ENCODE results near the gene EXOC6B. TPM values are rescaled to one million over a fixed set of nuclear protein-coding genes. Genes with fewer than 3 reads are reported as not detected.

EXOC6B gene
- polyA plus RNA-seq, 2 of the 4 experiments (the other 2 are of a cell fraction): 15.5 to 24.7 TPM

DNA sequence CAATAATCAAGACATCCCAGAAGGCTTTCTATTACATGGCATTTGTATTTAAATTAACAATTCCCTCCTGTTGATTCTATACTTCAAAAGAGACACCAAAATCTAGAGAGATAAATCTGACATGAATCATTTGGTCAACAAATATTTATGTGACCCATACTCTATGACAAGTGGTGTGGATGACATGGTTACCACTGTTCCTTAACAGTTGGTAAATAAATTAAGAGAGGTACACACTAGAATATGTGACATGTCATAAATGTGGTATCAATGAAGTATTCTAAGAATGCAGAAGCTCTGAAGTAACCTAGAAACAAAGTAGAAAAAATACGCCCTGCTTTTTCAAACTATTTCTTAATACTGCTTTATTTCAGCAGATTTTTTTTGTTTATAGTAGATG, 255.4 kb downstream of the EXOC6B start:
- H3K4me1 ChIP-seq: peaks cover 60% of the 10 kb centered on the region
- DNase-seq (ENCODE audit: low read depth in 1 of 2, low spot score in 1 of 2) (peak in 1 of 2 experiments; percentile 62), FAIRE-seq (peak; percentile 92), ATAC-seq (peak; percentile 59 to 77; a peak in 4 of 6 replicates)
- CTCF ChIA-PET: interaction anchor here (1.2 to 2.1 kb wide), 2 partner anchors 646 to 961 kb away, joined by 4 to 8 read pairs; no protein-coding TSS in a partner anchor
- peak overlapping the region in 1 of 2 experiments; percentile 51; a peak in 1 of 6 replicates for H3K27ac ChIP-seq
- H3K9me3 ChIP-seq: no peaks in the 10 kb centered on the region
- no peak overlapping the region for H3K4me3 ChIP-seq
- TF ChIP-seq CEBPB (IDR thresholded peaks at IDR 0.05): peak in 1 of 2 experiments; percentile 58; a peak in 2 of 4 replicates
- TF ChIP-seq GATA3 (IDR thresholded peaks at IDR 0.05; ENCODE audit: borderline replicate concordance): peak; percentile 82; the same call in 1 of the 2 replicates
- no peak for TF ChIP-seq FOSL2 (IDR thresholded peaks at IDR 0.05)
- TF ChIP-seq FOSL2 (CRISPR knock-in tag; IDR thresholded peaks at IDR 0.05): peak; percentile 66
- TF ChIP-seq, protein P1, sequence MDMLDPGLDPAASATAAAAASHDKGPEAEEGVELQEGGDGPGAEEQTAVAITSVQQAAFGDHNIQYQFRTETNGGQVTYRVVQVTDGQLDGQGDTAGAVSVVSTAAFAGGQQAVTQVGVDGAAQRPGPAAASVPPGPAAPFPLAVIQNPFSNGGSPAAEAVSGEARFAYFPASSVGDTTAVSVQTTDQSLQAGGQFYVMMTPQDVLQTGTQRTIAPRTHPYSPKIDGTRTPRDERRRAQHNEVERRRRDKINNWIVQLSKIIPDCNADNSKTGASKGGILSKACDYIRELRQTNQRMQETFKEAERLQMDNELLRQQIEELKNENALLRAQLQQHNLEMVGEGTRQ (IDR thresholded peaks at IDR 0.05): no peak
- TF ChIP-seq CHD4 (IDR thresholded peaks at IDR 0.05; ENCODE audit: borderline replicate concordance): no peak
- no peak for TF ChIP-seq SMC3 (IDR thresholded peaks at IDR 0.05)
- peak; percentile 37; the same call in 1 of the 2 replicates for TF ChIP-seq JUNB (IDR thresholded peaks at IDR 0.05)
- WGBS (ENCODE audit: missing lambda C conversion rate): 28% methylated on average over 1 of the region's 1 CpG
- POLR2A ChIA-PET: no interaction called here
- H3K4me2 ChIP-seq: peak overlapping the region; percentile 15; the same call in 1 of the 3 replicates

DNA sequence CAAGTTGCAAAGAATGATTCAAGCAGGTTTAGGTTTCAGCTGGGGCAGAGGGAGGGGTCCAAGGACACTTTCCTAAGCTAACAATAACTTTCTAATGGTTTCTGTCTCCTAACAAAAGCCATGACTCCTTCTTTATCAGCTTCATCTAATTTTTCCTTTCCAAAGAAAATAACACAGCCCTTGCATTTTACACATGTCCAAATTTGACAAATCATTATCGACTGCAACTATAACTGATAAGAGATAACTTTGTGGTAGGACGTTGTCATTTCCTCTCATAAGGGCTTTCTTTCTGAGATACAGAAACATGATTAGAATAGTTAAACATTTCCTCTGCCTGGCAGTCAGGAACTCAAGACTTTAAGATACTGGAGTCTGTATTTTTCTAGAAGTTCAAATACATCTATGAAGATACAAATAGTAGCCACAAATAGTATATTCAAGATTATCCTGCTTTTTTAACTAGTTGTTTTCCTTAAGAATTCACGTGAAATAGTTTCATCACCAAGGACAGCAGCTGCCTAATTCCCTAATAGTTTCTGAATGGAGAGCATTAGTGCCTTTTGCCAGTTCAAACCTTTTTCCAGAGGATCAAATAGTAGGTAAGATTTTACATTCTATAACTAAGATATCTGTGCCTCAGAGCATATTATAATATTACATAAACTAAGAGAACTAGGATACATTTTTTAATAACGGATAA, 263.2 kb downstream of the EXOC6B start:
- POLR2A ChIA-PET: no interaction called here
- WGBS (ENCODE audit: missing lambda C conversion rate): 38% methylated on average over 4 of the region's 4 CpGs

DNA sequence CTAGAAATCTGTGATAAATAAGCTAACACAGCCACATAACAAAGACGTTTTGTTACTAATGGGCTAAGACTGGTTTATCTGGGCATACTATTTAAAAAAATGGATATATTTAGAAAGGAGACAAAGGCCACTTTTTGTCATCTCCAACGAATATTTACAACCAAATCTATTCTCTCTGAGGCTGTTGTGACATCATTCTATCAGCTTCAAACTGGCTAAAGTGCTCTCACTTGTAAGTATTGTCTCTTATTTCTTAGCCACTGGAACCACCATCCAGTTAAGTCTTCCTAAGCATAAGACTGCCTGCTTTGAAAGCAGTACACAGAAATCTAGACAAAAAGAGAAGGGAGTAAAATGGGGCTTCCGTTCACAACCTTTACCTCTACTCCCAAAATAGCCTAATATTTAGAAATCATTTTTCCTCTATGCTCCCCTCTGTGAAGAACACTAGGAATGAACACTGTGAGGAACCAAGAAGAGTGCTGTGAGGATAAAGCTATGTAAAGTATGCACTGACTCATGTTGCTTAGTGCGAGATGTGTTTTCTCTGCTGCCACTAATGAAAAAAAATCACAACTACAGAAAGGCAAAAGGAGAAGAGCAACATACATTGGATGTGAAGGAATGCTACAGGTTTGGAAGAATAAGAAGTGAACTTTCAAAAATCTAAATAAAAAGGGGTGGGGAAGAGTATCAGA, 264.1 kb downstream of the EXOC6B start:
- FAIRE-seq: peak; percentile 74
- 9% methylated on average over 4 of the region's 4 CpGs for WGBS (ENCODE audit: missing lambda C conversion rate)
- DNase-seq (ENCODE audit: low read depth in 1 of 2, low spot score in 1 of 2): peak in 1 of 2 experiments; percentile 52

More for the DNA sequence above, 263.2 kb downstream of the EXOC6B start:
- H3K9me3 ChIP-seq: no peaks in the 10 kb centered on the region
- peak overlapping the region in 1 of 2 experiments; percentile 52; a peak in 3 of 6 replicates for H3K27ac ChIP-seq
- no peak overlapping the region for H3K4me3 ChIP-seq
- CTCF ChIA-PET: interaction anchor here (1.0 to 1.4 kb wide), 5 partner anchors 9 to 764 kb away, joined by 3 to 5 read pairs (median 3); no protein-coding TSS in a partner anchor
- peak; percentile 51 for FAIRE-seq
- peak; percentile 19 to 55; a peak in 3 of 6 replicates for ATAC-seq
- H3K4me2 ChIP-seq: peak overlapping the region; percentile 59
- H3K4me1 ChIP-seq: peaks cover 37% of the 10 kb centered on the region
- DNase-seq (ENCODE audit: low read depth in 1 of 2, low spot score in 1 of 2): no peak
- TF ChIP-seq GATA3 (IDR thresholded peaks at IDR 0.05; ENCODE audit: borderline replicate concordance): peak; percentile 76; the same call in 1 of the 2 replicates
- TF ChIP-seq, protein P2, sequence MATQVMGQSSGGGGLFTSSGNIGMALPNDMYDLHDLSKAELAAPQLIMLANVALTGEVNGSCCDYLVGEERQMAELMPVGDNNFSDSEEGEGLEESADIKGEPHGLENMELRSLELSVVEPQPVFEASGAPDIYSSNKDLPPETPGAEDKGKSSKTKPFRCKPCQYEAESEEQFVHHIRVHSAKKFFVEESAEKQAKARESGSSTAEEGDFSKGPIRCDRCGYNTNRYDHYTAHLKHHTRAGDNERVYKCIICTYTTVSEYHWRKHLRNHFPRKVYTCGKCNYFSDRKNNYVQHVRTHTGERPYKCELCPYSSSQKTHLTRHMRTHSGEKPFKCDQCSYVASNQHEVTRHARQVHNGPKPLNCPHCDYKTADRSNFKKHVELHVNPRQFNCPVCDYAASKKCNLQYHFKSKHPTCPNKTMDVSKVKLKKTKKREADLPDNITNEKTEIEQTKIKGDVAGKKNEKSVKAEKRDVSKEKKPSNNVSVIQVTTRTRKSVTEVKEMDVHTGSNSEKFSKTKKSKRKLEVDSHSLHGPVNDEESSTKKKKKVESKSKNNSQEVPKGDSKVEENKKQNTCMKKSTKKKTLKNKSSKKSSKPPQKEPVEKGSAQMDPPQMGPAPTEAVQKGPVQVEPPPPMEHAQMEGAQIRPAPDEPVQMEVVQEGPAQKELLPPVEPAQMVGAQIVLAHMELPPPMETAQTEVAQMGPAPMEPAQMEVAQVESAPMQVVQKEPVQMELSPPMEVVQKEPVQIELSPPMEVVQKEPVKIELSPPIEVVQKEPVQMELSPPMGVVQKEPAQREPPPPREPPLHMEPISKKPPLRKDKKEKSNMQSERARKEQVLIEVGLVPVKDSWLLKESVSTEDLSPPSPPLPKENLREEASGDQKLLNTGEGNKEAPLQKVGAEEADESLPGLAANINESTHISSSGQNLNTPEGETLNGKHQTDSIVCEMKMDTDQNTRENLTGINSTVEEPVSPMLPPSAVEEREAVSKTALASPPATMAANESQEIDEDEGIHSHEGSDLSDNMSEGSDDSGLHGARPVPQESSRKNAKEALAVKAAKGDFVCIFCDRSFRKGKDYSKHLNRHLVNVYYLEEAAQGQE (IDR thresholded peaks at IDR 0.05): peak; percentile 96
- TF ChIP-seq RCOR1 (IDR thresholded peaks at IDR 0.05; ENCODE audit: low read depth, low read length): no peak

More for the DNA sequence above, 264.1 kb downstream of the EXOC6B start:
- TF ChIP-seq FOSL2 (IDR thresholded peaks at IDR 0.05) (no peak), FOSL2 (CRISPR knock-in tag; IDR thresholded peaks at IDR 0.05) (peak; percentile 49; the same call in 1 of the 2 replicates), TFCP2L1 (CRISPR knock-in tag; IDR thresholded peaks at IDR 0.05) (no peak)
- peak; percentile 90 to 99 for ATAC-seq
- ChIA-PET CTCF (interaction anchor here (1.0 to 1.6 kb wide), 6 partner anchors 8 to 763 kb away, joined by 3 to 5 read pairs (median 4); no protein-coding TSS in a partner anchor), POLR2A (interaction anchor here (0.6 kb wide), 1 partner anchor 10 kb away, joined by 3 read pairs; no protein-coding TSS in a partner anchor)
- Histone ChIP-seq H3K4me2 (peak overlapping the region; percentile 59), H3K27ac (peak overlapping the region in 1 of 2 experiments; percentile 52; a peak in 3 of 6 replicates), H3K4me1 (peaks cover 36% of the 10 kb centered on the region), H3K4me3 (no peak overlapping the region), H3K9me3 (no peaks in the 10 kb centered on the region)
